K562 (cell line): ENCODE results near the gene FOLR2. TPM values are rescaled to one million over a fixed set of nuclear protein-coding genes. Genes with fewer than 3 reads are reported as not detected.
A peak's percentile ranks its signal among the peaks of the same experiment; 100 is the strongest.

ENCODE experiments used
- JUNB ChIP-seq: fragments of 450-650 bp; formaldehyde crosslinking; conservative IDR thresholded peaks from 2 replicates; pipeline ENCODE4 v1.4.0; 2020; ENCODE audit warnings: mild to moderate bottlenecking
- KLF6 ChIP-seq: fragments of 250-450 bp; sonication (Bioruptor Pico); IDR thresholded peaks from 2 replicates; pipeline ENCODE4 v1.4.0; 2020; ENCODE audit warnings: mild to moderate bottlenecking, moderate library complexity, borderline replicate concordance
- PHTF2 ChIP-seq: fragments of 250-450 bp; sonication (Bioruptor Pico); IDR thresholded peaks from 2 replicates; pipeline ENCODE4 v1.5.0; 2021; ENCODE audit warnings: mild to moderate bottlenecking
- RHOXF2B ChIP-seq: fragments of 250-450 bp; sonication (Bioruptor Pico); conservative IDR thresholded peaks from 2 replicates; pipeline ENCODE4 v1.5.1; 2021
- ZNF140 ChIP-seq: fragments of 250-450 bp; sonication (Bioruptor Pico); IDR thresholded peaks from 2 replicates; pipeline ENCODE4 v1.8.0; 2021; ENCODE audit warnings: moderate library complexity, mild to moderate bottlenecking, inconsistent platforms
- ZNF583 ChIP-seq: fragments of 250-450 bp; sonication (Bioruptor Pico); IDR thresholded peaks from 2 replicates; pipeline ENCODE4 v1.4.0; 2020
- ZNF707 ChIP-seq: fragments of 250-450 bp; sonication (Bioruptor Pico); conservative IDR thresholded peaks from 2 replicates; pipeline ENCODE4 v1.8.0; 2022; ENCODE audit warnings: inconsistent platforms, mild to moderate bottlenecking, moderate library complexity
- ZNF76 ChIP-seq: fragments of 250-450 bp; sonication (Bioruptor Pico); IDR thresholded peaks from 2 replicates; pipeline ENCODE4 v1.4.0; 2020; ENCODE audit warnings: mild to moderate bottlenecking, moderate library complexity, borderline replicate concordance
- polyA plus RNA-seq, 8 experiments: library from polyadenylated mRNA; depleted of rRNA in 4 of 8; stranded (reverse) in 5 of 8; unstranded in 3 of 8; fragments of >200 nt; fragmentation: Nextera tagmentation in 2 of 8; fragmentation: Illumina TruSeq in 1 of 8; extraction: Ambion mirVana in 2 of 8; extraction: Trizol in 1 of 8; gene quantifications; 2 replicates each; pipeline versions ENCODE4 v1.2.1 to v1.2.3, GENCODE V29; 2011 to 2014; ENCODE audit warnings: inconsistent platforms in 1 of 8, missing spikeins in 1 of 8
- total RNA-seq, 7 experiments: library from RNA; depleted of rRNA in 6 of 7; stranded (reverse); fragments of >200 nt in 6 of 7; fragmentation: Illumina TruSeq in 2 of 7; extraction: Trizol in 2 of 7; gene quantifications; 2 replicates each; pipeline versions ENCODE4 v1.2.1 to v1.2.3, GENCODE V29; 2011 to 2021; ENCODE audit warnings: low replicate concordance in 1 of 7
- TF ChIP-seq, protein P1 (sequence below), 3 experiments: fragments of 200-800 bp in 1 of 3; fragments of 250-450 bp in 1 of 3; fragments of 450-650 bp in 1 of 3; sonication (Bioruptor Pico) in 1 of 3; sonication (Bioruptor generic) in 1 of 3; formaldehyde crosslinking in 1 of 3; IDR thresholded peaks; 2 replicates each; pipeline versions ENCODE4 v1.6.1 to v1.8.0; 2016 to 2022; ENCODE audit warnings: mild to moderate bottlenecking in 2 of 3, missing genetic modification characterization in 2 of 3, missing compliant biosample characterization in 1 of 3, moderate library complexity in 1 of 3
- TF ChIP-seq, protein P2 (sequence below): fragments of 250-450 bp; sonication (Bioruptor Pico); IDR thresholded peaks from 2 replicates; pipeline ENCODE4 v1.4.0; 2020
- TF ChIP-seq, protein P3 (sequence below): fragments of 250-450 bp; sonication (Bioruptor Pico); IDR thresholded peaks from 2 replicates; pipeline ENCODE4 v1.4.0; 2020; ENCODE audit warnings: mild to moderate bottlenecking, moderate library complexity

FOLR2 gene
- total and polyA plus RNA-seq, 9 of the 15 experiments (the other 6 are each of a cell fraction or from before 2014, with no cell fraction given) = 0.27 TPM; not detected in 8

DNA sequence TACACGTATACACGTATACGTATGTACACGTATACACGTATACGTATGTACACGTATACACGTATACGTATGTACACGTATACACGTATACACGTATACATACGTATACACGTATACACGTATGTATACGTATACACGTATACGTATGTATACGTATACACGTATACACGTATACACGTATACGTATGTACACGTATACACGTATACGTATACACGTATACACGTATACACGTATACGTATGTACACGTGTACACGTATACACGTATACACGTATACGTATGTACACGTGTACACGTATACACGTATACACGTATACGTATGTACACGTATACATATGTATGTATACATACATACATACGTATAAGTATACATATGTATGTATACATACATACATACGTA is 15.1 kb upstream of the FOLR2 start (continued):
- peak; percentile 91 for TF ChIP-seq ZNF140
- TF ChIP-seq PHTF2 (CRISPR knock-in tag) = peak; percentile 46; the same call in 1 of the 2 replicates
- 0 out of 2 replicates have a peak, but pooled peaks have one; percentile 6 for TF ChIP-seq KLF6 (CRISPR knock-in tag)
- TF ChIP-seq ZNF76 (CRISPR knock-in tag) = 0 out of 2 replicates have a peak, but pooled peaks have one; percentile 62
- TF ChIP-seq ZNF583 (CRISPR knock-in tag) = 0 out of 2 replicates have a peak, but pooled peaks have one; percentile 34
- TF ChIP-seq, protein P1, sequence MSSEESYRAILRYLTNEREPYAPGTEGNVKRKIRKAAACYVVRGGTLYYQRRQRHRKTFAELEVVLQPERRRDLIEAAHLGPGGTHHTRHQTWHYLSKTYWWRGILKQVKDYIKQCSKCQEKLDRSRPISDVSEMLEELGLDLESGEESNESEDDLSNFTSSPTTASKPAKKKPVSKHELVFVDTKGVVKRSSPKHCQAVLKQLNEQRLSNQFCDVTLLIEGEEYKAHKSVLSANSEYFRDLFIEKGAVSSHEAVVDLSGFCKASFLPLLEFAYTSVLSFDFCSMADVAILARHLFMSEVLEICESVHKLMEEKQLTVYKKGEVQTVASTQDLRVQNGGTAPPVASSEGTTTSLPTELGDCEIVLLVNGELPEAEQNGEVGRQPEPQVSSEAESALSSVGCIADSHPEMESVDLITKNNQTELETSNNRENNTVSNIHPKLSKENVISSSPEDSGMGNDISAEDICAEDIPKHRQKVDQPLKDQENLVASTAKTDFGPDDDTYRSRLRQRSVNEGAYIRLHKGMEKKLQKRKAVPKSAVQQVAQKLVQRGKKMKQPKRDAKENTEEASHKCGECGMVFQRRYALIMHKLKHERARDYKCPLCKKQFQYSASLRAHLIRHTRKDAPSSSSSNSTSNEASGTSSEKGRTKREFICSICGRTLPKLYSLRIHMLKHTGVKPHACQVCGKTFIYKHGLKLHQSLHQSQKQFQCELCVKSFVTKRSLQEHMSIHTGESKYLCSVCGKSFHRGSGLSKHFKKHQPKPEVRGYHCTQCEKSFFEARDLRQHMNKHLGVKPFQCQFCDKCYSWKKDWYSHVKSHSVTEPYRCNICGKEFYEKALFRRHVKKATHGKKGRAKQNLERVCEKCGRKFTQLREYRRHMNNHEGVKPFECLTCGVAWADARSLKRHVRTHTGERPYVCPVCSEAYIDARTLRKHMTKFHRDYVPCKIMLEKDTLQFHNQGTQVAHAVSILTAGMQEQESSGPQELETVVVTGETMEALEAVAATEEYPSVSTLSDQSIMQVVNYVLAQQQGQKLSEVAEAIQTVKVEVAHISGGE (CRISPR knock-in tag; IDR thresholded peaks at IDR 0.05) = peak in 1 of 3 experiments; percentile 80; a peak in 2 of 6 replicates
- TF ChIP-seq RHOXF2B = 0 out of 2 replicates have a peak, but pooled peaks have one; percentile 68
- peak; percentile 75 for TF ChIP-seq ZNF707 (CRISPR knock-in tag)
- TF ChIP-seq, protein P2, sequence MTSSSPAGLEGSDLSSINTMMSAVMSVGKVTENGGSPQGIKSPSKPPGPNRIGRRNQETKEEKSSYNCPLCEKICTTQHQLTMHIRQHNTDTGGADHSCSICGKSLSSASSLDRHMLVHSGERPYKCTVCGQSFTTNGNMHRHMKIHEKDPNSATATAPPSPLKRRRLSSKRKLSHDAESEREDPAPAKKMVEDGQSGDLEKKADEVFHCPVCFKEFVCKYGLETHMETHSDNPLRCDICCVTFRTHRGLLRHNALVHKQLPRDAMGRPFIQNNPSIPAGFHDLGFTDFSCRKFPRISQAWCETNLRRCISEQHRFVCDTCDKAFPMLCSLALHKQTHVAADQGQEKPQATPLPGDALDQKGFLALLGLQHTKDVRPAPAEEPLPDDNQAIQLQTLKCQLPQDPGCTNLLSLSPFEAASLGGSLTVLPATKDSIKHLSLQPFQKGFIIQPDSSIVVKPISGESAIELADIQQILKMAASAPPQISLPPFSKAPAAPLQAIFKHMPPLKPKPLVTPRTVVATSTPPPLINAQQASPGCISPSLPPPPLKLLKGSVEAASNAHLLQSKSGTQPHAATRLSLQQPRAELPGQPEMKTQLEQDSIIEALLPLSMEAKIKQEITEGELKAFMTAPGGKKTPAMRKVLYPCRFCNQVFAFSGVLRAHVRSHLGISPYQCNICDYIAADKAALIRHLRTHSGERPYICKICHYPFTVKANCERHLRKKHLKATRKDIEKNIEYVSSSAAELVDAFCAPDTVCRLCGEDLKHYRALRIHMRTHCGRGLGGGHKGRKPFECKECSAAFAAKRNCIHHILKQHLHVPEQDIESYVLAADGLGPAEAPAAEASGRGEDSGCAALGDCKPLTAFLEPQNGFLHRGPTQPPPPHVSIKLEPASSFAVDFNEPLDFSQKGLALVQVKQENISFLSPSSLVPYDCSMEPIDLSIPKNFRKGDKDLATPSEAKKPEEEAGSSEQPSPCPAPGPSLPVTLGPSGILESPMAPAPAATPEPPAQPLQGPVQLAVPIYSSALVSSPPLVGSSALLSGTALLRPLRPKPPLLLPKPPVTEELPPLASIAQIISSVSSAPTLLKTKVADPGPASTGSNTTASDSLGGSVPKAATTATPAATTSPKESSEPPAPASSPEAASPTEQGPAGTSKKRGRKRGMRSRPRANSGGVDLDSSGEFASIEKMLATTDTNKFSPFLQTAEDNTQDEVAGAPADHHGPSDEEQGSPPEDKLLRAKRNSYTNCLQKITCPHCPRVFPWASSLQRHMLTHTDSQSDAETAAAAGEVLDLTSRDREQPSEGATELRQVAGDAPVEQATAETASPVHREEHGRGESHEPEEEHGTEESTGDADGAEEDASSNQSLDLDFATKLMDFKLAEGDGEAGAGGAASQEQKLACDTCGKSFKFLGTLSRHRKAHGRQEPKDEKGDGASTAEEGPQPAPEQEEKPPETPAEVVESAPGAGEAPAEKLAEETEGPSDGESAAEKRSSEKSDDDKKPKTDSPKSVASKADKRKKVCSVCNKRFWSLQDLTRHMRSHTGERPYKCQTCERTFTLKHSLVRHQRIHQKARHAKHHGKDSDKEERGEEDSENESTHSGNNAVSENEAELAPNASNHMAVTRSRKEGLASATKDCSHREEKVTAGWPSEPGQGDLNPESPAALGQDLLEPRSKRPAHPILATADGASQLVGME = peak; percentile 83; the same call in 1 of the 2 replicates
- TF ChIP-seq JUNB = peak; percentile 72
- TF ChIP-seq, protein P3, sequence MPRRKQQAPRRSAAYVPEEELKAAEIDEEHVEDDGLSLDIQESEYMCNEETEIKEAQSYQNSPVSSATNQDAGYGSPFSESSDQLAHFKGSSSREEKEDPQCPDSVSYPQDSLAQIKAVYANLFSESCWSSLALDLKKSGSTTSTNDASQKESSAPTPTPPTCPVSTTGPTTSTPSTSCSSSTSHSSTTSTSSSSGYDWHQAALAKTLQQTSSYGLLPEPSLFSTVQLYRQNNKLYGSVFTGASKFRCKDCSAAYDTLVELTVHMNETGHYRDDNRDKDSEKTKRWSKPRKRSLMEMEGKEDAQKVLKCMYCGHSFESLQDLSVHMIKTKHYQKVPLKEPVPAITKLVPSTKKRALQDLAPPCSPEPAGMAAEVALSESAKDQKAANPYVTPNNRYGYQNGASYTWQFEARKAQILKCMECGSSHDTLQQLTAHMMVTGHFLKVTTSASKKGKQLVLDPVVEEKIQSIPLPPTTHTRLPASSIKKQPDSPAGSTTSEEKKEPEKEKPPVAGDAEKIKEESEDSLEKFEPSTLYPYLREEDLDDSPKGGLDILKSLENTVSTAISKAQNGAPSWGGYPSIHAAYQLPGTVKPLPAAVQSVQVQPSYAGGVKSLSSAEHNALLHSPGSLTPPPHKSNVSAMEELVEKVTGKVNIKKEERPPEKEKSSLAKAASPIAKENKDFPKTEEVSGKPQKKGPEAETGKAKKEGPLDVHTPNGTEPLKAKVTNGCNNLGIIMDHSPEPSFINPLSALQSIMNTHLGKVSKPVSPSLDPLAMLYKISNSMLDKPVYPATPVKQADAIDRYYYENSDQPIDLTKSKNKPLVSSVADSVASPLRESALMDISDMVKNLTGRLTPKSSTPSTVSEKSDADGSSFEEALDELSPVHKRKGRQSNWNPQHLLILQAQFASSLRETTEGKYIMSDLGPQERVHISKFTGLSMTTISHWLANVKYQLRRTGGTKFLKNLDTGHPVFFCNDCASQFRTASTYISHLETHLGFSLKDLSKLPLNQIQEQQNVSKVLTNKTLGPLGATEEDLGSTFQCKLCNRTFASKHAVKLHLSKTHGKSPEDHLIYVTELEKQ (CRISPR knock-in tag) = peak; percentile 72; the same call in 1 of the 2 replicates
